Endometrial microvascular endothelial cells (primary cell): ENCODE results near the gene MFSD6L. TPM values are rescaled to one million over a fixed set of nuclear protein-coding genes. Genes with fewer than 3 reads are reported as not detected.

Experiments
- in situ Hi-C: cut with HindIII; loops from 2 replicates; pipeline ENCODE4 v1.10.0; 2017; ENCODE audit warnings: low sequenced_read_pairs, low pct_unique_long_range_greater_than_20kb; ENCODE audit errors: inconsistent ontology term
- total RNA-seq: library from RNA; depleted of rRNA; stranded (reverse); fragments of >200 nt; gene quantifications from one replicate; pipeline ENCODE4 v1.2.3, GENCODE V29; 2015; ENCODE audit errors: inconsistent ontology term

The MFSD6L gene, protein sequence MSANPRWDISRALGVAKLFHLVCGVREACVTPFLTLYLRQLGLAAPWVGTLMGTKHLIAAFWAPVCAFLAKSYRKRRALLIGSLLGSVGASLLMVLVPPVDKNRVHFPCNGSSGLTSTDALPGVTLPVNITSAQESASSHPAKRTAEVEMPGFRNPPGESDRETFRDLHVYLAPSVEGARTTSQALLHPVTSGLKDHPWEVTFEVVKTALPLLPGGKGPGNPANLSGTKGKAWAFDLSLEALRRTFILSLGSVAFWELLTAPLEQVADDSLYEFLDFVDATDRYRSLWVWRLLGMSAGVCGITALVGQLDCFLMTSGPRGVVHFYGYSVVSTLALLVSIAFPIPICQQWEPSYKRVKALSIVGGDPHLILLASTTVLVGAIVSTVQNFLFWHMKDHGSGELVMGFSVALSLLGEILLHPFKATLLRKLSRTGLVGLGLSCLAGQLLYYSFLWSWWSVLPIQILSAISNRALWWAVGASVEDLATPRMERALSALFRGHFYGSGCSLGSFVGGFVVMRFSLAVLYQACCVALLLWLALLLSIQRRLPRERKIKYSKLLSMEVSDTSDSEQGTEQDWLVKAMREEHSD
- not detected for total RNA-seq

DNA sequence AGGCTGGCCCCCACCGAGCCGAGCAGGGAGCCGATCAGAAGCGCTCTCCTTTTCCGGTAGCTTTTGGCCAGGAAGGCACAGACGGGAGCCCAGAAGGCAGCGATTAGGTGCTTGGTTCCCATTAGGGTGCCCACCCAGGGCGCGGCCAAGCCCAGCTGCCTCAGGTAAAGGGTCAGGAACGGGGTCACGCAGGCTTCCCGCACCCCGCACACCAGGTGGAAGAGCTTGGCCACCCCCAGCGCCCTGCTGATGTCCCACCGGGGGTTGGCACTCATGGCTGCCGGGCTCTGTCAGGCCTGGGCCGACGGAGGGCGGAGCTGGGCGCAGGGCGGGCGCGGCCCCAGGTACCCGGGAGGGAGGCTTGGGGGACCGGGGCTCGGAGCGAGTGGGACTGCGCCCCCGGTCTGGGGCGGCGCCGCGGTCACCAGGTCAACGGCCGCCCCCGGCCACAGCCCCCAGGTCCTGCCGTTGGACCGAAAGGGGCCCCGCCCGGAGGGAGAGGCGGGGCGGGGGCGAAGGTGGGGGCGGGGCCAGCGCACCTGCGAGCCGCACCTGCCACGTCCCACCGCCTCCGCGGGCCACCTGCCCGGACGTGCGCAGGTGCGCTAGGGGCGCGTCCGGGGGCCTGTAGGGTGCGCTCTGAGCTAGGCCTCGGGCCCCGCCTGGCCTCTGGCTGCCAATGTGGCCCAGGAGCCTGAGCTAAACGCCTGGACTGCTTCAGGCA is at the start of gene MFSD6L:
Gene MFSD6L, minus strand, starts transcription at position 520 of the 724 bp plus-strand sequence. Its CDS starts 245 bp downstream, at position 275.
- in situ Hi-C loops, result no loop called here

DNA sequence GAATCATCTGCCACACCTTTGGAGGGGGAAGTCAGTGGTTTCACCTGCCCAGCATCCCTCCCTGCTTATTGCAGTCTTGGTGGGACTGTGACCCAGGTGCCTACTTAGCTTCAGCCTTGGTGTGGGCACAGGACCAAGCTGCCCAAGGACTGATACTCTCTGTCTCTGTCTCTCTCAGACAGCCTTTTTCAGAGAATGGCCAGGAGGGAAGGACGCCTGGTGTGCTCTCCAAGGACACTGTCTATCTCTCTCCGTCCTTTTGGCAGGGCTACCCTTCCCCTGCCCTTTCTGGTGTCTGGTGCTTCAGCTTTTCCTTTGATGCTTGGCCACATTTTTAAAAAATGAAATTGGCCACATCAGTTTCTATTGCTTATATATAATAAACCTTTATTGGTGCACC is 48.7 kb upstream of the MFSD6L start:
- in situ Hi-C loops, result no loop called here

DNA sequence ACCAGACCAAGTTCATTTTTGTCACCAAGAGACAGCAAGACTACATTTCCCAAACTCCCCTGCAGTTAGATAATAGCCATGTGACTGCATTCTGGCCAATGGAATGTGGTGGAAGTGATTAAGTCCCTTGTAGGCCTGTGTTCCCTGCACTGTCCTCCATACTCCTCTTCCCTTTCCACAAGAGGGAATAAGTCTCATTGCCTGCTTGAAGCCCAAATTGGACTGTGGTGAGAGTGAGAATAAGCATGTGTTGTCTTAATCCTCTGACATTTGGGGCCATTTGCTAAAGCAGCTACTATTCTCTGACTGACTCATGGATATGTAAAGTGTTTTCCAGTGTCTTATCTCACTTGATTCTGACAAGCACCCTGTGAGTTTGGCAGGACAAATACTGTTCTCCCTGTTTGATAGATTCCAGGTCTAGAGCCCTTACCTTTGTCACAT is 47.6 kb upstream of the MFSD6L start:
- in situ Hi-C loops, result no loop called here

DNA sequence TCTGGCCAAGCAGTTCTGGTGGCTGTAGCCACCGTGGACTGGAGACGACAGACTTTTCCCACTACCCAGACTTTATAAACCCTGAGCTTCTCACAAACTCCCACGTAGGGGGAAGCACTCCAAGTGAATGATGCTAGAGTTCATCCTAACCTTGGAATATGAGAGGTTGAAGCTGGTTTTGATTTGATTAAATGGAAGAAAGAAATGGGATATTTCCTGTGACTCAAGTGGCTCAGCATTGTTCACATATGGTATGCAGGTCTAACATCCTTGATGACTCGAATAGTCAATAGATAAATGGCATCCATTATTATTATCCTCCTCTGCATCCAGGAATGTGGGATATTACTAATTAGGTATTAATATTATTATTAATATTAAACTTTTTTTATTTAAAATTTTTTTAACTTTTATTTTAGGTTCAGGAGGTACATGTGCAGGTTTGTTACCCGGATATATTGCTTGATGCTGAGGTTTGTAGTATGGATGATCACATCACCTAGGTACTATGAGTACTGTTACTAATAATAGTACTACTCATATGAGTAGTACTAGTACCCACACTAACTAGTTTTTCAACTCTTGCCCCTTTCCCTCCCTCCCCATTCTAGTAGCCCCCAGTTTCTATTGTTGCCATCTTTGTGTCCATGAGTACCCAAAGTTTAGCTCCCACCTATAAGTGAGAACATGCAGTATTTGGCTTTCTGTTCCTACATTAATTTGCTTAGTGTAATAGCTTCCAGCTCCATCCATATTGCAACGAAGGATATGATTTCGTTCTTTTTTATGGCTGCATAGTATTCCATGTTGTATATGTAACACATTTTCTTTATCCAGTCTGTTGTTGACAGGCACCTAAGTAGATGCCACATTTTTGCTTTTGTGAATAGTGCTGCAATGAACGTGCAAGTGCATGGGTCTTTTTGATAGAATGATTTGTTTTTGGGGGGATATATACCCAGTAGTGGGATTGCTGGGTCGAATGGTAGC is 45.4 kb upstream of the MFSD6L start:
- in situ Hi-C loops, result no loop called here

DNA sequence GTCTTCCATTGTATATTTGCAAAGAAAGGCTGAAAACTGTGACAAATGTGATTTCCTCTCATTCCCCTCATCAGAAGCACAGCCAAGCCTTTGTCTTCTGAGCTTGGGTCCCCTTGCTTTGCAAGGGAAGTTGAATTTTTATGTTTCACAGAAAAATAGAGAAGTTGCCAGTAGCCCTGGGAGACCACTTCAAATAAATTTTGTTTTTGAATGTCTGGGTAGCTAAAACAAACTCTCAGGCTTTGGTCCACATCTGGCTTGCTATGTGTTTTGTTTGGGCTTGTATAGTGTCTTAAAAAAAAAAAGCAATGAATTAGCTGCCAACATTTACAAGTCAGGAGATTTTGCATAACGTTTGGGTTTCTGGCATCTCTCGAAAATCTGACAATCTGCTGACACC is 44.2 kb upstream of the MFSD6L start:
- in situ Hi-C loops, result no loop called here

DNA sequence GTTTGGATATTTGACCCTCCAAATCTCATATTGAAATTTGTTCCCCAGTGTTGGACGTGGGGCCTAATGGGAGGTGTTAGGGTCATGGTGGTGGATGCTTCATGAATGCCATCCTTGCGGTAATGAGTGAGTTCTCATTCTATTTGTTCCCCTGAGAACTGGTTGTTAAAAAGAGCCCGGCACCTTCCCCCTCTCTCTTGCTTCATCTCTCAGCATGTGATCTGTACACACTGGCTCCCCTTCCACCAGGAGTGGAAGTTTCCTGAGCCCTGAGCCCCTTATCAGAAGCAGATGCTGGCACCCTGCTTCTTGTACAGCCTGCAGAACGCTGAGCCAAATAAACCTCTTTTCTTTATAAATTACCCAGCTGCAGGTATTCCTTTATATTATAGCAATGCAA is 42.7 kb upstream of the MFSD6L start:
- in situ Hi-C loops, result no loop called here

DNA sequence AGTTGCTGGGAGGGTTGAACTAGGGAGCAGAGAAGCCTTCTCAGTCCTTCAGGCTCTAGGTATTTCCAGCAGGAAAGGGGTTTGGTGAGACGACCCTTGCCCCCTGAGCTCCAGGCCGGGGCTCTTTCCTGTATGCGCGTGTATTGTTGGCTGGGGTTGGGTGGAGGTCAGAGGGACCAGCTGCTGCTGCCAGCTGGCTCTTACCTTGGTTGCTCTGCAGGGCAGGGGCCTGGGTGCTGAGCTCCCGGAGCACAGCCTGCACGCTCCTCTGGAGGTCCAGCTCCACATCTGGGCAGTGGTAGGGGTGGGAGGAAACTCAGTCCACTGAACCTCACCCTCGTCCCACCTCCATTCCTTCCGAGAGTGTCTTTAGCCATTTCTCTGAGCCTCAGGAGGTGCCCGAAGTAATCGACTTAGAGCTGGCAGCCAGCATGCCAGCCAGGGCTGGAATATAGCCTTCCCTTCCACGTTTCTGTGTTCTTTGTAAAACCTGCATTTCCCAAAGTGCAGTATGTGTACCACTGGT is 40.3 kb upstream of the MFSD6L start:
- in situ Hi-C loops, result no loop called here

DNA sequence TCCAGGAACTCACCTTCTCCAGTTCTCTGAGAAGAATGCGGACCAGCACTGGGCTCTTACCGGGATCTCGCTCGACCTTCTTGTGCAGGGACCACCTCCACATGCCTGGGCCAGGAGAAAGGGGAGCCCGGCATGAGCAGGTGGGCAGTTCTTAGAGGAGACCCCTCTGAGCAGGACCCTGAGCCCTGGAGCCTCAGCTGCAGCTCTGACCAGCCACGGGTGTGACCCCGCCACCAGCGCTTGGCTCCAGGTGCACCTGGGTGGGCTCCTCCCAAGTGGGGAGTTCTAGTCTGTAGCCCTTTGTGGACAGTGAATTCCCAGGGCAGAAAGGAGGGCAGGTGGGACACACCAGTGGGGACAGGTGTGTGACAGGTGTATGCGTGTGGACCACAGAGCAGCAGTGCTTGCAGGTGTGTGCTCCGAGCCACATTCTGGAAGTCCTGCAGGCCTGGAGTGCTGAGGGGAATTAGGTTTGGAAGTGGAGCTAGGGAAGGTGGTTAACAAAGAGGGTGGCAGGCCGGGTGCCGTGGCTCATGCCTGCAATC is 39.5 kb upstream of the MFSD6L start:
- in situ Hi-C loops, result no loop called here

DNA sequence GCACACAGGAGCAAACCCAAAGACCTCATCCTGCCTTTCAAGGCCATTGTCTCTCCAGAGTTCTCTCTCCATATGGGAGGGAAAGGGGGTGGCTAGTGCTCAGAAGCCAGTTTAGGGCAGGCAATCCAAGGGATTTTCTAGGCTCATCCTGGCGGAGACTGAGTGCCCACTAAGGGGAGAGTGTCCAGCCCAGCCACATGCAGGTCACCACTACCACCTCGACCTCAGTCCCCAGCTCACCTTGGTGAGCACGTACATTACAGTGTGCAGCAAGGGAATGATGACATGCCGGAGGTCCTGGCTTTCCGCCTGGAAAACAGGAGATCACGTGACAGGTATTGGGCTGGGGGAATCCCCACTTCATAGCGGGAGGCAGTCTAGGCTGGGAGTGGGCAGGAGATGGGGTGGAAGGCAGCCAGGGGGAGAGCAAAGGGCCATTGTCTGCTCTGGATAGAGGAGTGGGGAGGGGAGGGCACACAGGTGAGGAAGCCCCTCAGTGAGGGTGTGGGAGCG is 38.5 kb upstream of the MFSD6L start:
- in situ Hi-C loops, result no loop called here

DNA sequence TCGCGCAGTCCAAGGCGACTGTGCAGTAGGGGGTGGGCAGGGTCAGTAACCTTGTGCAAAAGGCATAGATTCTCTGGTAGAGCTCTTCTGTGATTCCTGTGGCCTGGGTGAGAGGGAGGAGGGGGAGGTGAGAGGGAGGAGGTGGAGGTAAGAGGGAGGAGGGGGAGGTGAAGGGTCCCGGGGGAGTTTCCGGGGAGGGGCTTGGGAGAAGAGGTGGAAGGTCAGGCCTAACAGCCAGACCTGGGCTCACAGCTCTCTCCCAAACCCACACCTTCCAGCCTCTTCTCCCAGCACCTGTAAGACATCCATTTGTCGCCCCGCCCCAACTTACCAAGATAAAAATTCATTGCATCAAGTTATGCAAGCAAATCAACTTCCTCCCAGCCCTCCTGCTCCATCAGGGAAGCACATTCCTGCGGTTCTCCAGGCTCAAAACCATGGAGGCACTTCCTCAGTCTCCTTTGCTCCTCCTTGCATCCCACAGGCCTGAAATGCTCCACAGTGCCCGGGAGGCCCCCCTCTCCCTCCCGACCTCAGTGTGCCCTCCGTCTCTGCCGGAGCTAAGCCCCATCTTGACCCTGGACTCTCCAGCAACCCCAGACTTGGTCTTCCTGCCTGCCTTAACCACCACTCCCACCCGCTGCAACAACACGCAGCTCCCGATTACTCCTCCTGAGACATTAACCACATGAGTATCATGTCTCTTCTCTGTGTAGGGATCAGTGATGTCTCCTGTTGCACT is 37.8 kb upstream of the MFSD6L start:
- in situ Hi-C loops, result no loop called here

DNA sequence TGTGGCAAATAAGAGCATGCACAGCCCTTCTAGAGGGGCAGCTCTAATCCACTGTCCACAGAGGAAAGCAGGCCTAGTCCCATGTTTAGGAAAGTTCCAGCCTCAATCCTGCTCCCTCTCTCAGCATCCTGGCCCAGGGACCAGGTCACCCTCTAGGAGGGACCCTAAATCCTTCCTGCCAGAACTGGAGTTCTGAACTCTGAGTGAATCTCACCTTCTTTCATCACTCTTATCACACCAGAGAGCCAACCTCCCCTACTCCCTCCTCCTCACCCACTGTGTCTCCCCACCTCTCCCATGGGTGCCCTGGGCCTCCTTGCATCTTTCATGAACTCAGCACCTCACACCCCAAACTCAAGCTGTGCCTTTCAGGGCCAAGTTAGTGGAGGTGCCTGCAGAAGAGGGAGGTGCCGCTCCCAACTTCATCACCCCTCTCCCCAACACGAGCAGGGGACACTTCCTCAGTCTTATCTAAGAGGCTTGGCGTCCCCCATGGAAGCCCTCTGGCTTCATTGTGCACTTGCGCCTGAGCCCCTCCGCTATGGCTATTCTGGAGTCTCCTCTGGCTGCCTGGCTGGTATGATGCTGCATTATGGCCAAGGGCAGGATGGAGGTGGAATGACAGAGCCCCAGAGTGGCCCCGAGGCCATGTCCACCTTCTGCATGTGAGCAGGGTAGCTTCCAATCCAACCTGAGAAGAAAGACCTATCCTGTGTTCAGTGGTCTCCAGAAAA is 36.6 kb upstream of the MFSD6L start:
- in situ Hi-C loops, result no loop called here

DNA sequence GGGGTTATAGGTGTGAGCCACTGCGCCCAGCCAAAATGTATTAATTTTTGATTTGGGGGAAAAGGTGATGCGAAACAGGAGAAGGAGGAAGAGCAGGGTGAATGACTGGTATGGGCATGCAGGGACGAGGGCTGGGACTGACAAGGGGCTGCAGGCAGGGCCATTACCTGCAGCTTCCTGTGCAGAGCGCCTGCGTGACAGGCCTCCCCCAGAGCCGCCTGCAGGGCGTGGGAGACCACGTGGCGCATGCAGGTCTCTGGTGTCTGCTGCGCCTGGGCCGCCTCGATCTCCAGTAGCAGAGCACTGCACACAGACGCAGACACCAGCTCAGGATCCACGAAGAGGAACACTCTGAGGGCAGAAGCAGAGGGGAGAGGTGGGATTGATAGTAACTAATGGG is 35.9 kb upstream of the MFSD6L start:
- in situ Hi-C loops, result no loop called here

DNA sequence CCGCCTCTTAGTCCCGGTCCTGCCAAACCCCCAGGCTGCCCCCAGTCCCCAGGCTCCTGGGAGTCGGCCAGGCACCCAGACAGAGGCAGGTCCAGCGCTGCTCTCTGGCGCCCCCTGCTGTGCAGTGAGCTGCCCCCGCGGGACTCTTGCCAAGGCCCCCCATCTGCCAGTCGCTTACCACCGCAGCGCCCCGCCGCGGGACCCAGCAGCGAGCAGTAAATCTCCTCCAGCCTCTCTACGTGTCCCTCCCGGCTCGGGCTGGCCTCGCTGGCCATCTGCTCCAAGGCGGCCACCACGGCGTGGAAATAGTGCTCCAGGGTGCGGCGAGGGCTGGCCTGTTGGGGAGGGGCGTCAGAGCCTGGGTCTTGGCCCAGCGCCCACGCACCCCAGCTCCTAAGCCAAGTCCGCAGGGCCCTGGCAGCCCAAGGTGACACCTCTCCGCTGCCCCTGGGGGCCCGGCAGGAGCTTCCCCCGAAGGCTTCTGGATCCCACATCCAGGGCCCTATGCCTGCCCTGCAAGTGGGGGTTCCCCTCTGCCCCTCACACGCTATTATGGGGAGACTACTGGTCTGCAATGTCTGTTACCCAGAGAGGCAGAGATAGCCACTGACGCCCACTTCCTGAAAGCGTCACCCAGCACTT is 33.7 kb upstream of the MFSD6L start:
- in situ Hi-C loops, result no loop called here

DNA sequence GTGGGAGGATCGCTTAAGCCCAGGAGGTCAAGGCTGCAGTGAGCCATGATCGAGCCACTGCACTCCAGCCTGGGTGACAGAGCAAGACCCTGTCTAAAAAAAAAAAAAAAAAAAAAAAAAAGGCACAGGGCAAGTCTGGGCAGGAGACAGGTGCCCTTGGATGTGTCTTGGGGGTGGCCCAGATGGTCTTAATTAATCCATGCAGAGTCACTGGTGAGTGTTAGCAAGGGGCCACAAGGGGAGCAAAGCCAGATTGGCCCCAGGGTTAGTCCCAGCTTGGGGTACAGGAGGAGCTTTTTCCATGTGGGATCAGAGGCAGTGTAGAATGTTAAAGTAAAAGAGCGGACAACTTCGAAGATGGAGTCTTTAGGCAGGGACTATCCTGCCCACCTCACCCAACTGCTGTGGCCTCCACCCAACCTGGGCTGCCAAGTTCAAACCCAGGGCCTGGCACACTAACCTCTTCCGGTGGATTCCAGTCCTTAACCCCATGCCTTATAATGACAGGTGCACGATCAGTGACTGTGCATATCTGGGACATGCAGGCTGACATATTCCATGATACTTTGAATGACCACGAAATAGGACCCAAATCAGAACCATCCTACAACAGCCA is 32.2 kb upstream of the MFSD6L start:
- in situ Hi-C loops, result no loop called here

DNA sequence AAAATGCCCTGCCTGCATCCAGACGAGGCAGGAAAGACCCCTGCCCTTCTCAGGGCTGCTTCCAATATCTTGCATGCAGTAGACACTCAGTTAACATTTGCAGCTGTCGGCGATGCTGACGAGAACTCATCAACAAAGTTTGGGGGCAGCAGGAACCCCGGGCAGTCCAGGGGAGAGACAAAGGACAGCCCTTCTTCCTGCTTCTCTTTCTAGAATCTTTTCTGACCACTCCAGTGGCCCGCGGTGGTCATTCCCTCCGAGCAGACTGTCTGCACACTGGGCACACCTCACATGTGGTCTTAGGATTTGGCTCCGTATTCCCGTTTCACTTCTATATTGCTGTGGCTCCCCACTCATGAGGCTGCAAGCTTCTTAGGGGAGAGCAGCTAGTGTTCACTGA is 31.0 kb upstream of the MFSD6L start:
- in situ Hi-C loops, result no loop called here
